ENCODE measurements around the gene DMD.

The DMD gene

DNA sequence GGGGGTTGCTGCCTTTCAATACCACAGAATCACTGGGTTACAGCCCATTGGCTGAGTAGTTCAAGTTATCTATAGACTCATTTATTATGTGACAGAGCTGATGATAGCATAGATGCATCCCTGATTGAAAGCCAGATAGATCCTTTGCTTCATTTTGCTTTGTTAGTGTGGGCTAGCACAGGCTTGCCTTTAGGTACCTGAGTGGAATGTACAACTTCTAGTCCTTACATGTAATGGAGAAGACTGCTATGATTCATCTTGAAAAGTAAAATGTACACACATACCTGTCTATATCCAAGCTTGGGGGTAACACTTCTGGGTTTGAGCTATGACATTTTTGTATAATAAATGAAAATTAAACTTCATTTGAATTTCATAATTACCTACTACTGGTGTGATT lies 1913.5 kb downstream of the DMD start:
- no peak for DNase-seq
- Mint-ChIP-seq H3K36me3 (no peaks in the 10 kb centered on the region), H3K27me3 (no peaks in the 10 kb centered on the region), H3K4me3 (no peak overlapping the region), H3K4me1 (no peaks in the 10 kb centered on the region), H3K27ac (no peak overlapping the region), H3K9me3 (no peaks in the 10 kb centered on the region)
- CTCF ChIA-PET = no interaction called here

DNA sequence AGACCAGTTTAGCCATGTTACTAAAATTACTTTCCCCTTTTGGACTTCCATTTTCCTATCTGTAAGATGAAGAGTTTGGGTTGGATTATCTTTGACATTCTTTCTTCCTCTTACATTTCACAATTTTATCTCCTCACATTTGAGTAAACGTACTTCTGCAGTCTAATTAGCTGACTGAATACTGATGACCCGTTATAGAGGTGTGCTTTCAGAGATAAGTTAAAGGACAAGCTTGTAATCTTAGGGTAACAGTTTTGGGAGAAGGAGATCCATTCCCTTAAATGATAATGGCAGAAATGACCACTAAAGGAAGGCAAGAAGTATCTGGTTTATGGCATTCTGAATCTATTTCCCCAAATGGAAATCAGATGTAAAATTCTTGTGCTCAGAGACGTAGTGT lies 1916.9 kb downstream of the DMD start:
- no peaks in the 10 kb centered on the region for H3K4me1 Mint-ChIP-seq
- CTCF ChIA-PET = interaction anchor here (1.2 kb wide), 1 partner anchor 257 kb away, joined by 3 read pairs; no protein-coding TSS in a partner anchor
- no peaks in the 10 kb centered on the region for H3K27me3 Mint-ChIP-seq
- H3K9me3 Mint-ChIP-seq = no peaks in the 10 kb centered on the region
- DNase-seq = no peak
- no peak overlapping the region for H3K4me3 Mint-ChIP-seq
- no peak overlapping the region for H3K27ac Mint-ChIP-seq
- H3K36me3 Mint-ChIP-seq = no peaks in the 10 kb centered on the region

DNA sequence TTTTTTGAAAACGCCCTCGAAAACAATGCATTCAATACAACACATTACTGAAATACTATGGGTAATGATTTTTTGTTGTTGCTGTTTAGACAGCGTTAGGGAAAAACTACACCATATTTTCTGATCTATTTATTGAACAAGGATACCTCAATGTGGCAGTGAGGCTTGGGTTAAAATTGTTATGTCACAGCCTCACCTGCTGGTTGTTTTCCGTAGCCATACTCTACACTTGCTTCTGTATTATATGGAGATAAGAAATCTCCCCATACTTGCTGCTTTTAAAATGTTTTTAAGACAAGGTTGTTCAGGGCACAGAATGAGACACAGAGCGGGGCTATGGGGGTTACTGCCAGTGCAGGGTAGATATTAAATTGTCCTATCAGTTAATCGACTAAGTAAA lies 1917.9 kb downstream of the DMD start:
- Mint-ChIP-seq H3K36me3 (no peaks in the 10 kb centered on the region), H3K27ac (no peak overlapping the region), H3K9me3 (no peaks in the 10 kb centered on the region), H3K4me3 (no peak overlapping the region), H3K4me1 (no peaks in the 10 kb centered on the region), H3K27me3 (no peaks in the 10 kb centered on the region)
- DNase-seq = no peak
- CTCF ChIA-PET = interaction anchor here (1.0 to 1.2 kb wide), 2 partner anchors 80 to 256 kb away, joined by 3 read pairs; no protein-coding TSS in a partner anchor

DNA sequence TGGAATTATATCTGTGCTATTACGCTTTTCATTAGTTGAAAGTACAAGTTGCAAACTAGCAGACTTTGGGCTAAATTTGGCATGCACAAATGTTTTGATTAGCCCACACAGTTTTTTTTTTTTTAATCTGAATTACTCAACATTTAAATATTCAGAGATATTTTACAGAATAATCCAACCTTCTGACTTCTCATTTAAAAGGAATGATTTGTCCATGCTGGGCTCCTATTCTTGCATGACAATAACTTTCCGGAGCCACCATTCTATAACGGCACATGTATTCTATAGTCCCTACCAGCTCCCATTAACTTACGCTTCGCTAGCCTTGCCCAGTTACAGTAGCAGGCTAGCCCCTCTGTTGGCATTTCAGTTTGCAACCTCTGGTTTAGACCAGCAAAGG lies 1920.2 kb downstream of the DMD start:
- Mint-ChIP-seq H3K4me1 (no peaks in the 10 kb centered on the region), H3K9me3 (no peaks in the 10 kb centered on the region), H3K27ac (no peak overlapping the region), H3K36me3 (no peaks in the 10 kb centered on the region), H3K27me3 (no peaks in the 10 kb centered on the region), H3K4me3 (no peak overlapping the region)
- DNase-seq = no peak
- CTCF ChIA-PET = no interaction called here

DNA sequence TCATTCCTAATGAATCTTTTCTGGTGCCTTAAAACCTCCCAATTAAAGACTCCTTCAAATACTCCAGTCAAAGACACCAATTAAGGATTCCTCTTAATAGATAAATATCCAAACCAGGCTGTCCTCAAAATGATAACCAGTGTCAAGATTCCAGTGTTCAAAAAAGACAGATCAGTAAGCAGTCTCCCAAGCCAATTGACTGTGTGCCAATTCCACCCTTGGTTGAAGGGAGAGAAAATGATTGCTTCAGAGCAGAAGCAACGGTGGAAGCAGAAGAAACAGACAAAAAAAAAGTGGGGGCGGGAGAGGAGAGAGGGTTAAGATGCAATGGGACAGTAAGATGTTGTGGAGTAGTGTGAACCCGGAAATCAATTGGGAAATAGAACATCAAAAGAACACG lies 1923.5 kb downstream of the DMD start:
- Mint-ChIP-seq H3K4me3 (no peak overlapping the region), H3K4me1 (no peaks in the 10 kb centered on the region), H3K36me3 (no peaks in the 10 kb centered on the region), H3K27ac (no peak overlapping the region), H3K9me3 (no peaks in the 10 kb centered on the region), H3K27me3 (no peaks in the 10 kb centered on the region)
- CTCF ChIA-PET = no interaction called here
- DNase-seq = no peak

DNA sequence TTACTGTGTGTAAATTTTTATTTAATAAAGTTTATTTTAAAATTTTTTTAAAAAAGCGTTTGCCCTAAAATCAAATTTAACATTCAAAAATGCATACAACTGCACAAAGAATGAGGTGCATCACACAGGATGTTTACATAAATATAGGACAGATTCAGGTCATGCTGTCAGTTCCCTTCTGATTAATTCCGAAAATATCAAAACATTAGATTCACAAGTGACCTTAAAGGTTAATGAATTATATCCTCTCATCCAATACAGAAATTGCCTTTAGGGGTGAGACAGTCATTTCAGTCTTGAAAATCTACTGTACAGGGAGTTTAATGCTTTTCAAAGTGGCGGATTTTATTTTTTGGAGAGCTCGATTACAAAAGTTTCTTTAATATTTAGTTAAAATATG lies 1930.8 kb downstream of the DMD start:
- Mint-ChIP-seq H3K36me3 (no peaks in the 10 kb centered on the region), H3K4me1 (no peaks in the 10 kb centered on the region), H3K27me3 (no peaks in the 10 kb centered on the region), H3K4me3 (no peak overlapping the region), H3K9me3 (no peaks in the 10 kb centered on the region), H3K27ac (no peak overlapping the region)
- CTCF ChIA-PET = no interaction called here
- no peak for DNase-seq

DNA sequence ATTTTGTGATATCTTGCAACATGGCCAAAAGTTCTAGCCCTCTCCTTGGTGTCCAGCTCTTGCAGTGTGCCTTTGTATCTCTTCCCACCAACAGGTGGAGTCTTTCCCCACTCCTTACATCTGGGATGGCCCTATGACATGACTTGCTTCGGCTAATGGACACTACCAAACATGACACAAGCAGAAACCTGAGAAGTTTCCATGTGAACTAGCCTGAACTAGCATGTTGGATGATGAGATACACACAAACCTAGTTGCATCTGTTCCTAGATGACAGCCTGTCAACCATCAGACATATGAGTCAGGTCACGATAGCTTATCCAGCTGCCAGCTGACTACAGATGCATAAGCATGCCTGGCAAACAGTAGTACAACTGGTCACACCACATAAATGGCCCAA lies 1932.0 kb downstream of the DMD start:
- CTCF ChIA-PET = no interaction called here
- H3K4me3 Mint-ChIP-seq = no peak overlapping the region

DNA sequence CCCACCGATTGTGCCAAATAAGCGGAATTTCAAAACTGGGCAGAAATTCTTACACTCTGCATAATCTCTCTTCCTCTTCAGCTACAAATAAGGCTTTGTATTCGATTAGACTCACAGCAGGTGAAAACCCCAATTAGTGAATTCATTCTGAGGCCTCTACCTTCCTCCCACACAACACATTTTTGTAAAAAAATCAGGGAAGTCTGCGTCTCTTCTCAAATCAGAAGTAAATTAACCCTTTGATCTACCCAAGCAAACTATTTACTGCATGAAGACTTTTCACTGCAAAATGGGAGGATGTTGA lies 1938.9 kb downstream of the DMD start:
- no peak overlapping the region for H3K4me3 Mint-ChIP-seq
- H3K27me3 Mint-ChIP-seq = peaks cover 3% of the 10 kb centered on the region
- H3K27ac Mint-ChIP-seq = no peak overlapping the region
- H3K9me3 Mint-ChIP-seq = no peaks in the 10 kb centered on the region
- CTCF ChIA-PET = no interaction called here
- H3K36me3 Mint-ChIP-seq = no peaks in the 10 kb centered on the region
- H3K4me1 Mint-ChIP-seq = no peaks in the 10 kb centered on the region
- no peak for DNase-seq

More for the DNA sequence above, 1932.0 kb downstream of the DMD start:
- Mint-ChIP-seq H3K4me1 (no peaks in the 10 kb centered on the region), H3K9me3 (no peaks in the 10 kb centered on the region), H3K27ac (no peak overlapping the region), H3K36me3 (no peaks in the 10 kb centered on the region), H3K27me3 (no peaks in the 10 kb centered on the region)
- no peak for DNase-seq

DNA sequence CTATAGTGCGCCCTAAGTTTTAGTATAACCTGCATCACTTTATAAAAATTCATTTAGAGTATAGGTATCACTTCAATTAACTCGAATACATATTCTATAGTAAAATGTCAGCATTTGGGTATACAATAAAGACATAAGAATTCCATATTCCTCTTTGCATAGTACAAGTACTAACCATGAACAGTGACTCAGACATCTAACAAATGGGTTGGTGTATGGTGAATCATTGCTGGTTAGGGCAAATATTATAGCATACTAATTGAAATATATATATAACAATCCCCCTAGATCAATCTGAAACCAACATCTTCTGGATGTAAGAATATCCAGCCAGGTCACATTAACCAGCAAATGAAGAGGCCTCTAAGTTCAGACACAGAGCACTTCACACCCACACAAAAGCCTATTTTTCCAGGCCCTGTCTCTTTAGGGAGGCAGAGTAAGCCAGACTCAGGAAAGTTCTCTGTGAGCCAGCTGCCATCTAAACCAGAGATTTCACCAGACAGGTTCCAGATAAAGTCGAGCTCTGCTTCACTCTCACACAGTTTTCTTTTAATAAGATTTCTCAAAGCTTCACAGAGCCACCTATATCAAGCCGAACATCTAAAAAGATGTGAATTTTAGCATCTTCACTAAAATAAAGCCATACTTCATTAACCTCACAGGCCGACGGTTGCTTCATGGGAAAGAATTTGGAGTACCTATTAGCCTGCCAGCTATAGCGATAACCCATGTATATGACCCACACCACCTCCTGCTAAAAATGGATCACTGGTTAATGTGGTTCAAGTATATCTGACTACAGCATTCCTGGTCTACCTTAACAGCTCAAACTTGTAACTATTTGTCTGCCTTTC lies 1939.5 kb downstream of the DMD start:
- H3K36me3 Mint-ChIP-seq = no peaks in the 10 kb centered on the region
- no peak for DNase-seq
- no peak overlapping the region for H3K4me3 Mint-ChIP-seq
- peaks cover 8% of the 10 kb centered on the region for H3K27me3 Mint-ChIP-seq
- no peaks in the 10 kb centered on the region for H3K9me3 Mint-ChIP-seq
- H3K27ac Mint-ChIP-seq = no peak overlapping the region
- CTCF ChIA-PET = no interaction called here
- H3K4me1 Mint-ChIP-seq = no peaks in the 10 kb centered on the region

DNA sequence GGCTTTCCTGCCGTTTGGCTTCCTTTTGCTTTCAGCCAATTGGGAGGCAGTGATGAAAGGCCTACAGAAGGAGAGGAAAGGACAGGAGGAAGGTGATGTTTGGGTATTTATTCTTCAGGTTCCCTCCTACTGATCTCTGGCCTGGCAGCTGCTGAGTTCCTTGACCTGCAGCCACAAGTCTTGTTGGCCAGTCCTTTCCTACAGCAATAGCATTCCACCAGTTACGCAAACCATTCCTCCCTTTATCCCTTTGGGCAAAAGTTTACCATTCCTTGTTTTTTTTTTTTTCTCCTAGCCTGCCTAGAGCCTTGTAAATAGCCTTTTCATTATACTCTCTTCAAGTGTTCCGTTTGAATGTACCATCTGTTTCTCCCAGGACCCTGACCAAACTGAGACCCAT lies 1941.4 kb downstream of the DMD start:
- Mint-ChIP-seq H3K36me3 (no peaks in the 10 kb centered on the region), H3K27me3 (peaks cover 23% of the 10 kb centered on the region), H3K27ac (no peak overlapping the region), H3K9me3 (no peaks in the 10 kb centered on the region), H3K4me1 (peaks cover 3% of the 10 kb centered on the region), H3K4me3 (no peak overlapping the region)
- CTCF ChIA-PET = no interaction called here
- DNase-seq = no peak

DNA sequence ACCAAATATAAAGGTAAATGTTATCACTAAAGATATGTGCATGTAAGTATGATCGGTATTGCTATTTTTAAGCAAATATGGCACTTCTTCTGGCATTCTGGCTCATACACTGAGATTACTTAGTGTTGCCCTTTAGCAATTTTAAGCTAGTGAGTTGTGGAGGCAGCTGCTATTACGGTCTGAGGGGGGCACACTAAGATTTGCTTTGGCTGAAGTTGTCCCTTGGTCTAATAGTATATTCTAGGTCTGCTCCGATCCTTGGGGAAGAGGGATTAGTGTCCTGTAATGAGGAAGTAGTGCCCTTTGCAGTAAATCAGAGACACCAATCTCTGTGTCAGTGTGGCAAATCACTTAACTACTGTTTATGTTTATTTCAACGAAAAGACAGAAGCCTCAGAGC lies 1943.0 kb downstream of the DMD start:
- Mint-ChIP-seq H3K36me3 (no peaks in the 10 kb centered on the region), H3K4me3 (no peak overlapping the region), H3K4me1 (peaks cover 3% of the 10 kb centered on the region), H3K27ac (no peak overlapping the region), H3K9me3 (no peaks in the 10 kb centered on the region), H3K27me3 (peaks cover 23% of the 10 kb centered on the region)
- no peak for DNase-seq
- CTCF ChIA-PET = no interaction called here

DNA sequence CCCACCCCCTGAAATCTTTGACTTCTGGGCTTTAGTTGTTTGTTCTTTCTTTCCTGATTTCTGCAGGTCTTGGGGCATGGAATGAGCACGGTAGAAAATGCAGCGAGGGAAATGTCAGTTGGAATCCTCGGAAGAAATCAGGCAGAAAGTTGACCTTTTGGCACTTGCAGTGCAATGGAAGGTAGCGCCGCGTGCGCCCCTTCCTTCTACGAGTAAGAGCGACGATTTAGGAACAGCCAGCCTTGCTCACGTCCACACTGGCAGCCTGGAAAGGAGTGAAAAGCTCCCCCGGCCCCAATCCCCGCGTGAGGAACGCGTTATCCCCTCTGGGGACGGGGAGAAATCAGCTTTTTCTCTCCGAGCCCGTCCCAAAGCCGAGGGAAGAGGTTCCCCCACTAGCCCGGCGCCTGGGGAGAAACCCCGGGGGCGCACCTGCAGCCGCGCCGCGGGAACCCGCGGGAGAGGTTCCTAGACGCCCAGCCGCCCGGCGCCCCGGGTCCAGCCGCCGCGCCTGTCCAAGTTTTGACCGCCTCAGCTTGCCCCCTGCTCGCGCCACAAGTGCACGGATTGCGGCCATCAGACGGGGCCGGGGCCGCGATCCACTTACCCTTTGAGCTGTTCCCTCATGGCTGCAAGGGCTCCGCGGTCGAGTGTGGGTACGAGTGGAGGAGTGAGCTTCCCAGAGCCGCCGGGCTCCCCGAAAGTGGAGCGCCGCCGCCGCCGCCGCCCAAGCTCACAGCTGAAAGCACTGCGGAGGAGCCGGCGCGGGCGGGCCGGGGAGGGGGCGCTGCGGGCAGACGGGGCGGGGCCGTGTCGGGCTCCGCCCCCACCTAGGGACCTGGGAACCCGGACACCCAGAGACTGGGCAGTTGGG lies 1944.9 kb downstream of the DMD start:
- no peaks in the 10 kb centered on the region for H3K9me3 Mint-ChIP-seq
- CTCF ChIA-PET = no interaction called here
- H3K4me1 Mint-ChIP-seq = peaks cover 3% of the 10 kb centered on the region
- peak overlapping the region; percentile 38 for H3K4me3 Mint-ChIP-seq
- no peaks in the 10 kb centered on the region for H3K36me3 Mint-ChIP-seq
- peaks cover 23% of the 10 kb centered on the region for H3K27me3 Mint-ChIP-seq
- DNase-seq = no peak
- no peak overlapping the region for H3K27ac Mint-ChIP-seq

DNA sequence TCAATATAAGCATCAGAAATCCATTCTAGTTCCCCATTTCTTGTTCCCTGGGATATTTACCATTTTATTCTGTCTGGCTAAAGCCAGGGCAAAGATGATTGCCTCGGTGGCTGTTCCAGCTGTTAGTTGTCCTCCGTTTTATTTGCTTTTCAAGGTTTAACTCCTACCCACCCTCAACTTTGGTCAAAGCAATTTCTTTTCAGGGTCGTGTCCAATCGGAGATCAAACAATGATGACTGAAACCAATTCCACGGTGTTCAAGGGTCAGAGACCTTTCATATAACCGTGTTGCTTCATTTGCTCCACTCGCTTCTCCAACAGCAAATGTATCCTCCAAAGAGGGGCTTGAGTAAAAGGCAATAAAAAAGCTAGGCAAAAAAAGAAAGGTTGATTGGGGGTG lies 1946.0 kb downstream of the DMD start:
- Mint-ChIP-seq H3K4me3 (no peak overlapping the region), H3K27me3 (peaks cover 23% of the 10 kb centered on the region), H3K4me1 (peaks cover 3% of the 10 kb centered on the region), H3K27ac (no peak overlapping the region), H3K9me3 (no peaks in the 10 kb centered on the region), H3K36me3 (no peaks in the 10 kb centered on the region)
- CTCF ChIA-PET = no interaction called here
- DNase-seq = no peak

DNA sequence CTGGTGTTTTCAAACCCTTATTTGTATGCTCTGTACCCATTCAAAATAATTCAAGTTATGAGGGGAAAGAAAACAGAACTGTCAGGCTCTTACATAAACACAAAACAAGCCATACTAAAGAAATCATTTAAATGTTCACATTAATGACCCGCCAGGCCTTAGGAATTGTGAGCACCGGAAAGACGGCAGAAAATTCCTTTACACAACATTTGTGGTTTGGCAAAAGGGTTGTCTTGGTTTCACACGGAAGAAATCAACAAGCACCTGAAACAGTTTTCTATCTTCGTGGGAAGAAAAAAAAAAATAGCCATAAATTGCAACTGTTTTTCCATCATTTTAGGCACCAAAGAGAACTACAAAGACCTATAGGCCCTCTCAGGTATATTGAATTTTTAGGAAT lies 1951.0 kb downstream of the DMD start:
- Mint-ChIP-seq H3K27me3 (peaks cover 2% of the 10 kb centered on the region), H3K9me3 (no peaks in the 10 kb centered on the region), H3K4me1 (no peaks in the 10 kb centered on the region), H3K27ac (no peak overlapping the region), H3K36me3 (no peaks in the 10 kb centered on the region), H3K4me3 (no peak overlapping the region)
- no peak for DNase-seq
- CTCF ChIA-PET = interaction anchor here (0.7 kb wide), 1 partner anchor 397 kb away, joined by 4 read pairs; no protein-coding TSS in a partner anchor

DNA sequence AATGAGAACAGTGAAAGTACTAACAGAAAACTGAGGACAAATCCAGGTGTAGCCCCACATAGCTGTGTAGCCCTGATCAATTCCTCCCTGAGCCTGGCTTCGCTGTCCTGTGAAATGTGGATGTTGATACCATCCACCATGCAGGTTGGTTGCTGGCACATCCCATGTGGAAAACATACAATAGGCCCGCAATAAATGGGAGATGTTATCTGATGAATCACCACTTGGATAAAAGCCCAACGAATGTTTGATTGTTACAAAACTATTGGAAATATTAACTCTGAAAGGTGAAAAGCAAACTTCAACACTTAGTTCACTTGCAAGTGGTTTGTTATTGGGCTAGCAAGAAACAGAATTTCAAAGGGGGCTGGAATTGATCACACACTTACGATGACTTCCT lies 1953.2 kb downstream of the DMD start:
- H3K27me3 Mint-ChIP-seq = no peaks in the 10 kb centered on the region
- CTCF ChIA-PET = no interaction called here
- no peaks in the 10 kb centered on the region for H3K36me3 Mint-ChIP-seq
- no peak for DNase-seq
- no peaks in the 10 kb centered on the region for H3K9me3 Mint-ChIP-seq
- no peaks in the 10 kb centered on the region for H3K4me1 Mint-ChIP-seq
- no peak overlapping the region for H3K27ac Mint-ChIP-seq
- H3K4me3 Mint-ChIP-seq = no peak overlapping the region

Measured in activated naive CD4-positive, alpha-beta T cell treated with anti-CD3 and anti-CD28 coated beads, Interleukin-2, amount 10 ng/mL, durations not matched to agents 7 days and 5 days (primary cell).